ENCODE data around the gene CEP57L1. TPM values are rescaled to one million over a fixed set of nuclear protein-coding genes. Genes with fewer than 3 reads are reported as not detected.

Gene CEP57L1
- total RNA-seq, 1 donor from 2014 or later: 22.7 TPM

- no peak overlapping the region for H3K4me3 Mint-ChIP-seq (ENCODE audit: unreplicated experiment)
- H3K27me3 Mint-ChIP-seq (ENCODE audit: unreplicated experiment): peaks cover 2% of the 10 kb centered on the region
- no peak for TF ChIP-seq CTCF (IDR thresholded peaks at IDR 0.05; ENCODE audit: partially characterized antibody, unreplicated experiment)
- H3K9me3 Mint-ChIP-seq (ENCODE audit: unreplicated experiment): peaks cover 3% of the 10 kb centered on the region
- peaks cover 10% of the 10 kb centered on the region for H3K36me3 Mint-ChIP-seq (ENCODE audit: unreplicated experiment)
- peaks cover 26% of the 10 kb centered on the region for H3K4me1 Mint-ChIP-seq (ENCODE audit: low read depth, unreplicated experiment)
- peak overlapping the region; percentile 6 for H3K27ac Mint-ChIP-seq (ENCODE audit: unreplicated experiment)
- DNase-seq: no peak
Observed at GRCh38 chr6:109053336-109053735, 42.0 kb upstream of the CEP57L1 start.

GRCh38 chr6:109055771-109056235 lies 39.5 kb upstream of the CEP57L1 start:
- Mint-ChIP-seq H3K36me3 (ENCODE audit: unreplicated experiment) (no peaks in the 10 kb centered on the region), H3K27me3 (ENCODE audit: unreplicated experiment) (peaks cover 2% of the 10 kb centered on the region), H3K27ac (ENCODE audit: unreplicated experiment) (no peak overlapping the region), H3K4me3 (ENCODE audit: unreplicated experiment) (no peak overlapping the region), H3K4me1 (ENCODE audit: low read depth, unreplicated experiment) (peaks cover 33% of the 10 kb centered on the region), H3K9me3 (ENCODE audit: unreplicated experiment) (no peaks in the 10 kb centered on the region)
- TF ChIP-seq CTCF (IDR thresholded peaks at IDR 0.05; ENCODE audit: partially characterized antibody, unreplicated experiment): no peak
- no peak for DNase-seq

GRCh38 chr6:109056661-109057060 lies 38.6 kb upstream of the CEP57L1 start:
- Mint-ChIP-seq H3K9me3 (ENCODE audit: unreplicated experiment) (no peaks in the 10 kb centered on the region), H3K27ac (ENCODE audit: unreplicated experiment) (no peak overlapping the region), H3K4me1 (ENCODE audit: low read depth, unreplicated experiment) (peaks cover 34% of the 10 kb centered on the region), H3K36me3 (ENCODE audit: unreplicated experiment) (no peaks in the 10 kb centered on the region), H3K4me3 (ENCODE audit: unreplicated experiment) (no peak overlapping the region), H3K27me3 (ENCODE audit: unreplicated experiment) (peaks cover 2% of the 10 kb centered on the region)
- TF ChIP-seq CTCF (IDR thresholded peaks at IDR 0.05; ENCODE audit: partially characterized antibody, unreplicated experiment): no peak
- no peak for DNase-seq

- Mint-ChIP-seq H3K36me3 (ENCODE audit: unreplicated experiment) (no peaks in the 10 kb centered on the region), H3K27ac (ENCODE audit: unreplicated experiment) (no peak overlapping the region), H3K4me3 (ENCODE audit: unreplicated experiment) (no peak overlapping the region), H3K9me3 (ENCODE audit: unreplicated experiment) (peaks cover 1% of the 10 kb centered on the region), H3K4me1 (ENCODE audit: low read depth, unreplicated experiment) (peaks cover 24% of the 10 kb centered on the region), H3K27me3 (ENCODE audit: unreplicated experiment) (peaks cover 2% of the 10 kb centered on the region)
- TF ChIP-seq CTCF (IDR thresholded peaks at IDR 0.05; ENCODE audit: partially characterized antibody, unreplicated experiment): no peak
- DNase-seq: no peak
Observed at GRCh38 chr6:109058620-109059019, 36.7 kb upstream of the CEP57L1 start.

GRCh38 chr6:109059153-109059552 lies 36.2 kb upstream of the CEP57L1 start:
- no peak overlapping the region for H3K27ac Mint-ChIP-seq (ENCODE audit: unreplicated experiment)
- H3K36me3 Mint-ChIP-seq (ENCODE audit: unreplicated experiment): no peaks in the 10 kb centered on the region

More at GRCh38 chr6:109059153-109059552, 36.2 kb upstream of the CEP57L1 start:
- TF ChIP-seq CTCF (IDR thresholded peaks at IDR 0.05; ENCODE audit: partially characterized antibody, unreplicated experiment): no peak
- Mint-ChIP-seq H3K27me3 (ENCODE audit: unreplicated experiment) (peaks cover 2% of the 10 kb centered on the region), H3K9me3 (ENCODE audit: unreplicated experiment) (peaks cover 1% of the 10 kb centered on the region), H3K4me3 (ENCODE audit: unreplicated experiment) (no peak overlapping the region), H3K4me1 (ENCODE audit: low read depth, unreplicated experiment) (peaks cover 23% of the 10 kb centered on the region)
- DNase-seq: no peak
